SU-DHL-6 (cell line): ENCODE measurements around the gene FGF13.

Source experiments
- H2AFZ ChIP-seq: fragments of 200-600 bp; sonication (generic); 2 replicates; pipeline ENCODE4 v1.6.1; 2014; ENCODE audit warnings: low read depth, mild to moderate bottlenecking, moderate library complexity, mixed read lengths, antibody characterized with exemption, low read length; ENCODE audit not compliant: severe bottlenecking
- H3F3A ChIP-seq: fragments of 200-600 bp; shearing (Covaris generic); 2 replicates; pipeline ENCODE4 v1.6.0; 2016; ENCODE audit warnings: antibody characterized with exemption, mild to moderate bottlenecking; ENCODE audit not compliant: insufficient read depth
- H3K27ac ChIP-seq: fragments of 200-600 bp; sonication (generic); 2 replicates; pipeline ENCODE4 v1.5.1; 2016; ENCODE audit warnings: low read depth, mild to moderate bottlenecking, low read length, moderate library complexity, mixed read lengths
- H3K27me3 ChIP-seq: fragments of 200-600 bp; sonication (generic), shearing (Covaris generic); 2 replicates; pipeline ENCODE4 v1.6.0; 2014; ENCODE audit warnings: mild to moderate bottlenecking, low read length
- H3K36me3 ChIP-seq: fragments of 200-600 bp; sonication (generic); 2 replicates; pipeline ENCODE4 v1.6.1; 2014; ENCODE audit warnings: mild to moderate bottlenecking, low read length, mixed read lengths
- H3K4me2 ChIP-seq: fragments of 300-600, 200-600 bp; shearing (Covaris generic), sonication (generic); 2 replicates; pipeline ENCODE4 v1.6.0; 2014; ENCODE audit warnings: low read length, low read depth, mild to moderate bottlenecking; ENCODE audit not compliant: poor library complexity, severe bottlenecking
- H3K4me3 ChIP-seq: fragments of 200-600 bp; sonication (generic); 2 replicates; pipeline ENCODE4 v1.5.1; 2014; ENCODE audit warnings: antibody characterized with exemption, low read length, mild to moderate bottlenecking, mixed read lengths; ENCODE audit not compliant: insufficient read depth, poor library complexity, severe bottlenecking
- H3K79me2 ChIP-seq: fragments of 200-600 bp; sonication (generic); 2 replicates; pipeline ENCODE4 v1.6.1; 2014; ENCODE audit warnings: mild to moderate bottlenecking, low read length, moderate library complexity; ENCODE audit not compliant: insufficient read depth
- H3K9ac ChIP-seq: fragments of 200-600 bp; sonication (generic); 2 replicates; pipeline ENCODE4 v1.7.0; 2014; ENCODE audit warnings: mild to moderate bottlenecking, low read length
- H3K9me2 ChIP-seq: fragments of 200-600 bp; sonication (generic); replicated peaks from 2 replicates; pipeline ENCODE4 v1.6.1; 2014; ENCODE audit warnings: low read length; ENCODE audit not compliant: insufficient read depth
- H3K9me3 ChIP-seq: fragments of 200-600 bp; sonication (generic); 2 replicates; pipeline ENCODE4 v1.6.1; 2014; ENCODE audit warnings: low read length, mixed read lengths; ENCODE audit not compliant: insufficient read depth
- H4K20me1 ChIP-seq: fragments of 200-600 bp; sonication (generic); 2 replicates; pipeline ENCODE4 v1.6.1; 2014; ENCODE audit warnings: low read depth, mild to moderate bottlenecking, antibody characterized with exemption, low read length, moderate library complexity, mixed read lengths
- CTCF ChIP-seq: fragments of 200-600 bp; sonication (generic); IDR thresholded peaks from one replicate; pipeline ENCODE4 v1.5.1; 2017; ENCODE audit warnings: antibody characterized with exemption, mild to moderate bottlenecking, low read length, moderate library complexity; ENCODE audit not compliant: insufficient read depth, poor library complexity, severe bottlenecking
- EZH2phosphoT487 ChIP-seq: fragments of 200-600 bp; sonication (generic), shearing (Covaris generic); conservative IDR thresholded peaks from 2 replicates; pipeline ENCODE4 v1.6.1; 2018; ENCODE audit warnings: mild to moderate bottlenecking, antibody characterized with exemption, low read length, moderate library complexity, mixed read lengths

FGF13 gene

GRCh38 chrX:138692591-138692990 is 18.9 kb downstream of the FGF13 start:
- Histone ChIP-seq H3K27me3 (no peaks in the 10 kb centered on the region), H4K20me1 (no peaks in the 10 kb centered on the region), H3K36me3 (no peaks in the 10 kb centered on the region), H3K9ac (no peak overlapping the region), H3K4me2 (no peak overlapping the region), H2AFZ (no peak overlapping the region), H3K9me3 (no peaks in the 10 kb centered on the region), H3K27ac (no peak overlapping the region), H3K4me3 (no peak overlapping the region), H3K9me2 (no peaks in the 10 kb centered on the region), H3K79me2 (no peaks in the 10 kb centered on the region), H3F3A (no peaks in the 10 kb centered on the region)
- TF ChIP-seq CTCF = no peak
- no peak for TF ChIP-seq EZH2phosphoT487

- Histone ChIP-seq H3K9ac (no peak overlapping the region), H3K36me3 (no peaks in the 10 kb centered on the region), H3K9me2 (no peaks in the 10 kb centered on the region), H3K4me2 (no peak overlapping the region), H3K79me2 (no peaks in the 10 kb centered on the region), H3F3A (no peaks in the 10 kb centered on the region), H3K4me3 (no peak overlapping the region), H3K9me3 (no peaks in the 10 kb centered on the region), H4K20me1 (no peaks in the 10 kb centered on the region), H2AFZ (no peak overlapping the region), H3K27me3 (no peaks in the 10 kb centered on the region), H3K27ac (no peak overlapping the region)
- no peak for TF ChIP-seq EZH2phosphoT487
- no peak for TF ChIP-seq CTCF
Observed at GRCh38 chrX:138691186-138691585, 20.3 kb downstream of the FGF13 start.

GRCh38 chrX:138690591-138690990 is 20.9 kb downstream of the FGF13 start:
- TF ChIP-seq EZH2phosphoT487 = no peak
- TF ChIP-seq CTCF = no peak

GRCh38 chrX:138683600-138683999 is 27.9 kb downstream of the FGF13 start:
- H2AFZ ChIP-seq = no peak overlapping the region
- no peaks in the 10 kb centered on the region for H3K79me2 ChIP-seq
- no peak overlapping the region for H3K4me2 ChIP-seq
- H3F3A ChIP-seq = no peaks in the 10 kb centered on the region
- H3K4me3 ChIP-seq = no peak overlapping the region
- no peak overlapping the region for H3K27ac ChIP-seq
- H3K36me3 ChIP-seq = no peaks in the 10 kb centered on the region
- no peak for TF ChIP-seq CTCF
- no peak for TF ChIP-seq EZH2phosphoT487
- no peaks in the 10 kb centered on the region for H3K9me3 ChIP-seq
- no peaks in the 10 kb centered on the region for H3K9me2 ChIP-seq
- H3K9ac ChIP-seq = no peak overlapping the region
- no peaks in the 10 kb centered on the region for H3K27me3 ChIP-seq
- no peaks in the 10 kb centered on the region for H4K20me1 ChIP-seq

More at GRCh38 chrX:138690591-138690990, 20.9 kb downstream of the FGF13 start:
- H3K79me2 ChIP-seq = no peaks in the 10 kb centered on the region
- H3K4me3 ChIP-seq = no peak overlapping the region
- H4K20me1 ChIP-seq = no peaks in the 10 kb centered on the region
- H3K9ac ChIP-seq = no peak overlapping the region
- H3K9me3 ChIP-seq = no peaks in the 10 kb centered on the region
- no peaks in the 10 kb centered on the region for H3K9me2 ChIP-seq
- no peak overlapping the region for H3K4me2 ChIP-seq
- no peaks in the 10 kb centered on the region for H3F3A ChIP-seq
- no peak overlapping the region for H2AFZ ChIP-seq
- no peaks in the 10 kb centered on the region for H3K36me3 ChIP-seq
- H3K27me3 ChIP-seq = no peaks in the 10 kb centered on the region
- H3K27ac ChIP-seq = no peak overlapping the region
